SIG-M5 treated with dmso at 0.1 percent for 504 hours (cell line): ENCODE measurements around the gene SORT1.
"Not testable (repeated sequence)": the region's sequence is repeated elsewhere in the genome, so short reads cannot be mapped to it uniquely, and the experiment has no call there.

Experiments
- DNase-seq: peaks from one replicate; lab custom pipeline; 2025; ENCODE audit not compliant: unreplicated experiment; lab: John Stamatoyannopoulos, UW

The SORT1 gene

GRCh38 chr1:109398343-109399225 is 866 bp upstream of the SORT1 start:
- peak; percentile 36 for DNase-seq

GRCh38 chr1:109396871-109397580 is 692 bp downstream of the SORT1 start:
- no peak for DNase-seq

GRCh38 chr1:109396513-109396839 is 1.2 kb downstream of the SORT1 start:
- no peak for DNase-seq

DNA sequence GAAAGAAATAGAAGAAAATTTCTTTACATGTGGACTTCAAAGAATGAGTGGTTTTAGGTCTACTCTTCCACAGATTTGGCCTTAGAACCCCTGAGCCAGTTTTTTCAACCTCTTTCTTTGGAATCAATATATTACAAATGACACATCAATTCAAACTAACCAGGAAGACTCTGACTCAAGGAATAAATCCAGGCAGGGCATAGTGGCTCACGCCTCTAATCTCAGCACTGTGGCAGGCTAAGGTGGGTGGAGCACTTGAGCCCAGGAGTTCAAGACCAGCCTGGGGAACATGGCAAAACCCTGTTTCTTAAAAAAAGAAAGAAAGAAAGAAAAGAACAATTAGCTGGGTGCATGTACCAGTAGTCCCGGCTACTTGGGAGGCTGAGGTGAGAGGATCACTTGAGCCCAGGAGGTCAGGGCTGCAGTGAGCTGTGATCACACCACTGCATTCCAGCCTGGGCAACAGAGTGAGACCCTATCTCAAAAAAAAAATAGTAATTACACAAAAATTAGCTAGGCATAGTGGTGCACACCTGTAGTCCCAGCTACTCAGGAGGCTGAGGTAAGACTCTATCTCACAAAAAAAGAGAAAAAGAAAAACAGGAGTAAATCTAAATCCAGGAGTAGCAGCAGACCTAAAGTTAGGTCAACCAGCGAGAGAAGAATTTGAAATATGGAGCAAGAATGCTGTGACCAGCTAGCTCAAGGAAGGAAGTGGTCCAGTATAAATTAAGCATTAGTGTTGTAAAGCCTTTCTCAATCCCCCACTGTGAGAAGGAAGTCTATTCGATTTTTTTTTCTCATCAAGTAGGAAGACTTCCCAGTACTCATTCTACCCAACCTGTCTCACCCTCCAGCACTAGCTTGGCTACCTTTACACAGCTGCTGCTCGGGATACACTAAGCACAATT is 1.9 kb downstream of the SORT1 start:
- DNase-seq, result peak; percentile 89

GRCh38 chr1:109395282-109395599 is 2.5 kb downstream of the SORT1 start:
- not testable (repeated sequence) for DNase-seq

DNA sequence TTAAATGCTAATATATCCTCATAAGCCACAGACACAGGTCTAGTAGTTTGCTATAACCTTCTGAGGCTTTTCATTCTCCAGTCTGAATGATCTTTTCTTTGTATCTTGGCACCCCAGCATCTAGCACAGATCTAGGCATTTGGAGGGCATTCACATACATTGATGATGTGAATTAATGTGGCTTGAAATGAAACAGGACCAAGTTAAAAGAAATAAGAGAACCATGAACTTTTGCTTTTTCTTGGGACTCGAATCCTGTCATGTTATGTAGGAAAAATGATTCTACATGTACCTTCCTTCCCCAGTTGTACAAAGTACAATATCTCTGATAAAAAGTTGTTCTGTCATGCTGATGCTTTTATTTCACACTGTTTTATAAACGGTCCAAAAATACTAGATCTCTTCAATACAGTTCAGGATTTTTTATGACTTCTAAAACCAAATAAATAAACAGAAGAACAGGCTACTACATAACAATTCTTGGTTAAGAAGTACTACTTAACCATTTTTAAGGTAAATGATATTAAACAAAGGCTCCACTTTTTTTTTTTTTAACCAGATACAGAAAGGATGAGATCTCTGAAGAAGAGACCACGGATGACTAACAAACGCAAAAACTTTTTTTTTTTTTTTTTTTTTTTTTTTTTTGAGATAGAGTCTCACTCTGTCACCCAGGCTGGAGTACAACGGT is 3.0 kb downstream of the SORT1 start:
- no peak for DNase-seq

DNA sequence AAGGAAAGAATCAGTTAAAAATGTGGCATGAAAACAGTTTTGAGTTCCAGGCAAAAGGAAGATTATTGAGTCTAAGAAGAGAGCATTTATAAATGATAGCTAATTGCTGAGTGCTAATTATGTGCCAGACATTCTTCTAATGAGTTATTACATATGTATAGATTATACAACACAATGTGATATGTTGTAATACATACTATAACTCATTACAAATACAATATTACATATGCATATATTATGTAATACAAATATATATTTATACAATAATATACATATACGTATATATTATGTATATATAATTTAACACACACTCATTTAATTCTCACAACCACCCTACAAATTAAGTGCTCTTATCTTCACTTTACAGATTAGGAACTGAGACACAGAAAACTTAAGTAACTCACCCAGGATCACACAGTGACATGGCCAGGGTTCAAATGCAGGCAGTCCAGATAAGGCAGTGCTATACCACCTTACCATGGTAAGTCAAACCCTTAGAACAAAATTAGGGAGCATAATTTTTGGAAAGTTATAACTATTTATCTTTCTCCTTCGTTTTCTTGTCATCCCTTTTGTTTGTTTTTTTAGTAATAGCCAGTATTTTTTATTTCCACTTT is 4.0 kb downstream of the SORT1 start:
- DNase-seq, result no peak

DNA sequence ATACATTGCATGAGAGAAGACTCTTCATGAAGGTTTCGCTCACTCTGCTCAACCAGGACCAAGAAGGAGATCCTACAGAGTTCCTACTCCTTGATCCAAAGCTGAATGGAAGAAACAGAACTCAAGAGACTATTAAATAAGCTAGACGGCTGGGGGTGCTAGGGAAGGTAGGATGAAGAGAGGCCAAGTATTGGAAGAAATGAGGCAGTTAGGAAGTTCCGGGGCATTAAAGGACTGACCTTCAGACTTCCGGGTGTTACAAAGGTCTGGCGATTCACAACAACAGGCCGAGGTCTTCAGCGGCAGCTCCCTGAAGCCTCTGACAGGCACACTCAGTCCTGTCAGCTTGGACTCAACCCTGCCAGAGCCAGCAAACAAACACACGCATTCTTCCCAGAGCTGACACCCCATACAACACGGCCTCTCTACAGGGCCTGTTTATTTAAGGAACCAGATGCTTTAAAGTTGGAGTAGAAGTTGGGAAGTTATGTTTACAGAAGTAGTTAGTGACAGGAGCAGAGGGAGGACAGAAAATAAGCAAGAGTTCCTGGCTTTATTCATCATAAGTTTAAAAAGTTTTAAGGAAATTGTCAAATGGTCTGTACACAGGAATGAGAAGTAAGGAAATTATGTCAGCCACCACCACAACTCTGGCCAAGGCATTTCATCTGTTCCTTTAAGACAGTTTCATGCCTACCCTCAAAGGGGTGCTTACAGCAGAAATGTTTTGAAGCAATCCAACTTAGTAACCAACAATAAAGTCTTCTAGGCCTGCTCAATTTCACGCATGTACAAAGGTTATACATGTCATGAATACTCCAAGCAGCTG is 4.7 kb downstream of the SORT1 start:
- DNase-seq, result peak; percentile 57

GRCh38 chr1:109392037-109392787 is 5.5 kb downstream of the SORT1 start:
- no peak for DNase-seq

DNA sequence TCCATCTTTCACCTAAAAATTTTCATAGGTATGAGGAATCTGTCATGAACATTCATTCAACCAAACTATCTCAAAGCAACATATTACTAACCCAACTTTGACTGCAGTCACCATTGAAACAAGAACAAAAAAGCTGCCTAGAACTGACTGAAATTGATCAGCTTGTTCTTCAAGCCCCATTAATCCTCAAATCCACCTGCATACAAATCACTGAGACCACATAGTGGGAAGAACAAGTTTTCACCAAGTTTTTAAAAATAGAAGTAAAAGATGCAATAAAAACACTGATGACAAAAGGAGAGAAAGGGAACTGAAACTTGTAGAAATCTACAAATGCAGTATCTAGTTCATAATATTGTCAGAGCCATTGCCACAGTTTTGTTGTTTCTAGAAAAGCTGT is 6.1 kb downstream of the SORT1 start:
- DNase-seq, result peak; percentile 44

DNA sequence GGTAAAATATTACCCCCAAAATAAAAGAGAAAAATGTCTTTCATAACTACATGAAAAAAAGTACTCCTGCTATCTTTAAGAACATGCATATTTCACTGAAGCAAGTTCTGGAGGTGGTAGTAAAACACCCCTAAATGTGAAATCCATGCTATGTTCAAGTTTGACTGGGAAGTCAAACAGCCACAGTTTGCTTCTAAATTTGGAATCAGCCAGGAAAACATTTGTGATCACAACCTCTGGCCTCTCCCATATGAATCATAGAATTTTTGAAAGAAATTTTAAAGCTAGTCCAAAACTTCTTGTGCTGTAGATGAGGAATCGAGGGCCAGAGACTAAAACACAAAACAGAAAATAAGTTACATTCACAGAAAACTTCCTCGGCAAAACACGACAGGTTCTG is 6.6 kb downstream of the SORT1 start:
- no peak for DNase-seq

DNA sequence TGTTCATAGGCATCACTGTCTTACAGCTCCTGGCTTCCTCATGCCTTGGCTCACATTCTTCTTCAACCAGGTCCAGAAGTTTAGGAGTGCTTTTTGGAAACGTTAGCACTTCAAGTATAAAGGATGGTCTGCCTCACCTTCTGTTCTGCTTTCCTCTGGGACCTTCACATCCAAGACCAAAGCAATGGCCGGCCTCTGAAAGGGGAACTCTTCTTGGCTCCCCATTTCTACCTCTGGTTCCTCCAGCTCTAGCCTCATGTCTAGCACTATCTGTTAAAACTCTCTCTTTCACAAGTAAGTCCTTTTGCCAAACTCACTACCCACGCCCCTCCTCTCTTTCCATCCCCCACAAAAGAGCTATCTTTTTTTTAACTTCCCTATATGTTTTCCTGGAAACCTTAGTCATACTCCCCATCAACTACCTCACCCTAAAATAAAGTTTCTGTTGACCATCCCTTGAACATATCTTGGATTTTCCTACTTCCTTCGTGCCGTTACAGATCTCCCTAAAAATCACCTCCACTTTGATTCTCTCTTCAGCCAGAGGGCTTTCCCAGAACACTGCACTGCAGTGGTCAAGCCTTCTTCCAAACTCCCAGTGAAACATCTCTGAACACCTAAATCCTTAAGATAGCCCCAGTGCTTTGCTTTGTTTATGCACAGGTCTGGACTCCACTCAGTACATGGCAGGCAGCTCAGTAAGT is 7.9 kb downstream of the SORT1 start:
- DNase-seq, result peak; percentile 22

DNA sequence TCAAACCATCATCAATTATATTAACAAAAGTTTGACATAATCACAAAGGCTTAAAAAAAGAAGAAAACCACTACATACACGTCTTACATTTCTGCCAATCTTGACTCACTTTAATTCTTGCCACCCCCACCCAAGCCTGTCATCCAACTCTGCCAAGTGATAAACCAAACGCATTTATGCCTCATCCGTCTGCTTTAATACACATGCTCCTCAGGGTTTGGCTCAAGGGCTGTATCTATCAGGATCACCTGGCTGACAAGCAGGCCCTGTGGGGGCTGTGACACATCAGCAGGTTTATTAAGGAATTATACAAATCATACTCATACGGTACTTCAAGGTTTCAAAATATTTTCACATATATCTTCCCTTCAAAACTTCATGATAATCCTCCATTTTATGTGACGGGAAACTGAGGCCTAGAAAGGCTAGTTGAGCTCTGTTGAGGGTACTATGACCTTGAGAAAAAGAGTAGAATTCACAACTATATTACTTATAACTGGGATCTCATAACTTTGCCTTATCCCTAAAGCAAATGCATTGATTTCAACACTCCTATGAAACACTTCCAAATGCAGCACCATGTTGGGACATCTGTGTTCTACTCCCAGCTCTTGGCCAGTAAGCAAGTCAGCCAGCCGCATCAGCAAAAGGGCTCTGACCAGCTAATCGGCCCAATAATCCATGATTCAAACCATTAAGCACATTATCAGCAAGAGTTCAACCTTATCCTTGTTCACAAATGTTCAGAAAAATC is 8.7 kb downstream of the SORT1 start:
- DNase-seq, result no peak

- DNase-seq, result no peak
Measured at GRCh38 chr1:109388208-109388711, 9.5 kb downstream of the SORT1 start.

DNA sequence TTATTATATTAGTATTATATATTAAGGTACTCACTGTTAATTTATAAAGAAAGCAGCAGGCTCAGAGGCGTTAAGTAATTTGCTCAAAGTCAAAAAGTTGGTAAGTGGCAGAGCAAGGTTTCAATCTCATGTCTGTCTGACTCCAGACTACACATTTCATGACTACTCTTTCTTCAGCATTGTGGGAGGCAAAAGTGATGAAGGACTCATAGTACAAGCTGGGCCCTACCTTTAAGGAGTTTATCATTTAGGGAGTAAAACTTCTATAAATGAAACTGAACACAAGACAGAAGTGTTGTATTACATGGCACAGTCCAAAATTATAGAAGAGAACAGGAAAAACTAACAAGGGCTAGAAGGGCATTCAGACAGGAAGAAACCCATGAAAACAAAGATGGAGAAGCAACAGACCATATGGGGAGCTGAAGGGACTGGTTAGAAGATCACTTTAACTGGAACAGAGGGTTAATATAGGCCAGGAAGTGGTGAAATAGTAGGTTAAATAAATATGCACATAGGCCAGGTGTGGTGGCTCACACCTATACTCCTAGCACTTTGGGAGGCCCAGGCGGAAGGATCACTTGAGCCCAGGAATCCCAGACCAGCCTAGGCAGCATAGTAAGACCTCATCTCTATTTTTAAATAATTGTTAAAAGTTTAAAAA is 11.5 kb downstream of the SORT1 start:
- no peak for DNase-seq

DNA sequence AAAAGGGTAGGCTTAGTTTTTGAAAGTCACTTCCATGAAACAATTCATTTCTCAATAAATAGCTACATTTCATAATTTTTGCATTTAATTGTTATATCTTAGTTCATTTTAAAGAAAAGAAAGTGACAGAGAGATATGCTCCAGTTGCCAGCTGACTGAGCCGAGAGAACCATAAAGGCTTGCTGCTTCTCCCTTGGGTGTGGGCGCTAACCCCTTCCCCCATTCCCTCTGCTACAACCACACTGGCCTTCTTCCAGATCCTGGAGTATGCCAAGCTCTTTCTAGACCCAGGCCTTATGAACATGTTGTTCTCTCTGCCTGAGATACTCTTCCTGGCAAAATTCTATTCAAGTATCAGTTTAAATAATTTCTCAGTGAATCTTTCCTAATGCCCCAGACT is 12.3 kb downstream of the SORT1 start:
- no peak for DNase-seq

- no peak for DNase-seq
Measured at GRCh38 chr1:109383854-109384253, 13.9 kb downstream of the SORT1 start.
